PC-9 (cell line): ENCODE data around the gene DISC1. TPM values are rescaled to one million over a fixed set of nuclear protein-coding genes. Genes with fewer than 3 reads are reported as not detected.
A peak's percentile ranks its signal among the peaks of the same experiment; 100 is the strongest.

Source experiments
- Bru-seq: library from RNA; stranded (reverse); fragments of 400-500 nt; gene quantifications from one replicate; lab custom pipeline; 2021; lab: Mats Ljungman, UMichigan
- BruChase-seq, 2 experiments: library from RNA; stranded (reverse); fragments of 400-500 nt; gene quantifications; one replicate each; lab custom pipeline; 2021; lab: Mats Ljungman, UMichigan
- BruUV-seq: library from RNA; stranded (reverse); fragments of 400-500 nt; replicated peaks from 2 replicates; lab custom pipeline; 2021; lab: Mats Ljungman, UMichigan
- CTCF ChIA-PET: fragments of 300-600 bp; sonication (Branson Sonifier 250); formaldehyde crosslinking; loops from one replicate; lab custom pipeline; 2022; ENCODE audit warnings: antibody characterized with exemption; lab: Charles Lee
- POLR2A ChIA-PET: fragments of 300-600 bp; sonication (Branson Sonifier 250); formaldehyde crosslinking; loops from one replicate; lab custom pipeline; 2022; ENCODE audit warnings: antibody characterized with exemption; ENCODE audit not compliant: unreplicated experiment; lab: Charles Lee
- DNase-seq, 2 experiments: peaks; one replicate each; pipeline versions ENCODE4 v3.0.0 to v3.0.0-alpha.2; 2015 to 2022; ENCODE audit warnings: mixed read lengths in 1 of 2
- H2AFZ ChIP-seq: fragments of 200-600 bp; sonication (generic); 2 replicates; pipeline ENCODE4 v1.8.1; 2017; ENCODE audit warnings: antibody characterized with exemption
- H3F3A ChIP-seq: fragments of 200-600 bp; sonication (generic); 2 replicates; pipeline ENCODE4 v1.8.1; 2017; ENCODE audit warnings: antibody characterized with exemption, mild to moderate bottlenecking, low read depth; ENCODE audit not compliant: insufficient read depth
- H3K27ac ChIP-seq: fragments of 200-600 bp; sonication (generic); 2 replicates; pipeline ENCODE4 v1.6.1; 2016; ENCODE audit warnings: mixed run types
- H3K27me3 ChIP-seq: fragments of 200-600 bp; sonication (generic); 2 replicates; pipeline ENCODE4 v1.6.1; 2016; ENCODE audit warnings: low read depth, mixed run types; ENCODE audit not compliant: insufficient read depth
- H3K36me3 ChIP-seq: fragments of 200-600 bp; sonication (generic); 2 replicates; pipeline ENCODE4 v1.6.1; 2016; ENCODE audit warnings: low read depth, mixed run types
- H3K4me1 ChIP-seq: fragments of 200-600 bp; sonication (generic); replicated peaks from 2 replicates; pipeline ENCODE4 v1.6.1; 2016; ENCODE audit warnings: mixed run types; ENCODE audit not compliant: insufficient read depth
- H3K4me2 ChIP-seq: fragments of 200-600 bp; sonication (generic); 2 replicates; pipeline ENCODE4 v1.6.1; 2017; ENCODE audit warnings: mixed run types
- H3K4me3 ChIP-seq: fragments of 200-600 bp; sonication (generic); 2 replicates; pipeline ENCODE4 v1.6.1; 2016; ENCODE audit warnings: mixed run types
- H3K79me2 ChIP-seq: fragments of 200-600 bp; sonication (generic); 2 replicates; pipeline ENCODE4 v1.6.1; 2017; ENCODE audit warnings: low read depth, mixed run types
- H3K9me2 ChIP-seq: fragments of 200-600 bp; sonication (generic); 2 replicates; pipeline ENCODE4 v1.8.1; 2017; ENCODE audit warnings: mild to moderate bottlenecking; ENCODE audit not compliant: insufficient read depth
- H3K9me3 ChIP-seq: fragments of 200-600 bp; sonication (generic); 2 replicates; pipeline ENCODE4 v1.8.1; 2016; ENCODE audit warnings: low read depth; ENCODE audit not compliant: insufficient read depth
- H4K20me1 ChIP-seq: fragments of 200-600 bp; sonication (generic); 2 replicates; pipeline ENCODE4 v1.8.1; 2017; ENCODE audit not compliant: insufficient read depth
- CTCF ChIP-seq: fragments of 200-600 bp; sonication (generic); conservative IDR thresholded peaks from 2 replicates; pipeline ENCODE4 v1.6.1; 2017; ENCODE audit warnings: mixed run types, antibody characterized with exemption, mild to moderate bottlenecking, moderate library complexity
- EZH2 ChIP-seq: fragments of 200-600 bp; sonication (generic); IDR thresholded peaks from 2 replicates; pipeline ENCODE4 v1.8.0; 2017; ENCODE audit warnings: antibody characterized with exemption, low read depth
- intact Hi-C: fragments of 100-400 bp; cut with micrococcal nuclease; formaldehyde crosslinking; loops from one replicate; pipeline ENCODE4 v1.10.0; 2022; ENCODE audit not compliant: unreplicated experiment
- long read RNA-seq: library from polyadenylated mRNA; stranded (forward); transcript quantifications from one replicate; pipeline ENCODE4 v2.0.0, GENCODE V29; 2022
- total RNA-seq: library from RNA; stranded (reverse); gene quantifications from 2 replicates; pipeline ENCODE4 v1.2.3, GENCODE V29; 2021

Gene DISC1
- 7.4 and 12.1 TPM in 2 replicates for total RNA-seq
- percentile 55 among the genes with signal in this experiment for Bru-seq, nascent RNA
- BruChase-seq, experiment 1, labeled RNA remaining after a 2-hour chase, result percentile 57 among the genes with signal in this experiment
- percentile 40 among the genes with signal in this experiment for BruChase-seq, experiment 2, labeled RNA remaining after a 6-hour chase
- long read RNA-seq, partial matches to known transcripts, result 0 of 3 reads
- long read RNA-seq, other reads (novel, unspliced or antisense), result 3 of 3 reads

- peak within 1 kb of the TSS; percentile 98 for H2AFZ ChIP-seq
- H3F3A ChIP-seq, result no peaks in the 10 kb centered on the region
- H3K27me3 ChIP-seq, result no peaks in the 10 kb centered on the region
- H3K9me3 ChIP-seq, result no peaks in the 10 kb centered on the region
- POLR2A ChIA-PET, result interaction anchor here (0.6 to 0.7 kb wide), 3 partner anchors 15 to 758 kb away, joined by 3 to 6 read pairs (median 6); partner anchors contain the start of gene C1orf198
- H3K9me2 ChIP-seq, result no peaks in the 10 kb centered on the region; the same call in 1 of the 2 replicates
- H3K79me2 ChIP-seq, result no peaks in the 10 kb centered on the region
- TF ChIP-seq EZH2 (no peak), CTCF (no peak)
- H3K4me1 ChIP-seq, result peaks cover 13% of the 10 kb centered on the region; the same call in 1 of the 2 replicates
- peak; percentile 84 to 93 for DNase-seq
- no peaks in the 10 kb centered on the region for H3K36me3 ChIP-seq
- H3K4me2 ChIP-seq, result peak within 1 kb of the TSS; percentile 78
- no peak within 1 kb of the TSS for H3K27ac ChIP-seq
- BruUV-seq, result no TSS peak
- H4K20me1 ChIP-seq, result 0 out of 2 replicates have a peak, but pooled peaks cover 7% of the 10 kb centered on the region
- H3K4me3 ChIP-seq, result peak within 1 kb of the TSS; percentile 84
- intact Hi-C loops, result loop anchor here (1.0 to 5.0 kb wide), 2 partner anchors 98 to 151 kb away; partner anchors contain the start of gene TSNAX
- CTCF ChIA-PET, result interaction anchor here (0.6 kb wide), 1 partner anchor 874 kb away, joined by 3 read pairs; no protein-coding TSS in a partner anchor
Observed at GRCh38 chr1:231626535-231626950, at the start of gene DISC1. Gene DISC1 (plus strand): TSS chr1:231626790. CDS start chr1:231626868, 78 bp downstream.

- no peaks in the 10 kb centered on the region for H3K27me3 ChIP-seq
- no peaks in the 10 kb centered on the region for H3K79me2 ChIP-seq
- no peaks in the 10 kb centered on the region for H3K36me3 ChIP-seq
- H3K9me2 ChIP-seq, result no peaks in the 10 kb centered on the region
- TF ChIP-seq EZH2 (no peak), CTCF (no peak)
- no peak for DNase-seq
- H3K9me3 ChIP-seq, result no peaks in the 10 kb centered on the region
- intact Hi-C loops, result no loop called here
- CTCF ChIA-PET, result no interaction called here
- H3K27ac ChIP-seq, result no peak overlapping the region
- H3K4me3 ChIP-seq, result no peak overlapping the region
- H4K20me1 ChIP-seq, result no peaks in the 10 kb centered on the region
- H2AFZ ChIP-seq, result no peak overlapping the region
- no peaks in the 10 kb centered on the region for H3F3A ChIP-seq
- no TSS peak for BruUV-seq
- H3K4me1 ChIP-seq, result no peaks in the 10 kb centered on the region
- H3K4me2 ChIP-seq, result no peak overlapping the region
- POLR2A ChIA-PET, result no interaction called here
Observed at GRCh38 chr1:231576804-231577718, 49.5 kb upstream of the DISC1 start.

DNA sequence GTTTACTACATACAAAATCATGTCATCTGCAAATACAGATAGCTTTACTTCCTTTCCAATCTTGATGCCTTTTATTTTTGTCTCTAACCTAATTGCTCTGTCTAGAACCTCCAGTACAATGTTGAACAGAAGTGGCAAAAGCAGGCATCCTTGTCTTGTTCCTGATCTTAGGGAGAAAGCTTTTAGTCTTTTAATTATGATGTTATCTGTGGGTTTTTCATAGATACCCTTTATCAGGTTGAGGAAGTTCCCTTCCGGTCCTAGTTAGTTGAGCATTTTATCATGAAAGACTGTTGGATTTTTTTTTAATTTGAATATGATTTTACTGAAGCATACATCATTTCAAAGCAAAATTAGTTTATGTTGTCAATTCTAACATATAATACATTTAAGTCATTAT, 45.7 kb upstream of the DISC1 start:
- intact Hi-C loops, result no loop called here
- TF ChIP-seq EZH2, result no peak
- TF ChIP-seq CTCF, result no peak
- Histone ChIP-seq H3K27ac (no peak overlapping the region), H3K9me3 (no peaks in the 10 kb centered on the region), H3K27me3 (no peaks in the 10 kb centered on the region), H3K79me2 (no peaks in the 10 kb centered on the region), H3F3A (no peaks in the 10 kb centered on the region), H3K36me3 (no peaks in the 10 kb centered on the region), H3K4me1 (no peaks in the 10 kb centered on the region), H3K4me3 (no peak overlapping the region), H4K20me1 (no peaks in the 10 kb centered on the region), H3K9me2 (no peaks in the 10 kb centered on the region), H2AFZ (no peak overlapping the region), H3K4me2 (no peak overlapping the region)
- DNase-seq, result no peak
- ChIA-PET CTCF (no interaction called here), POLR2A (no interaction called here)
- no TSS peak for BruUV-seq
